K562 (cell line): ENCODE results near the gene NTM.

Experiments used
- ELF4 ChIP-seq: fragments of 450-650 bp; formaldehyde crosslinking; IDR thresholded peaks from 2 replicates; pipeline ENCODE4 v1.4.0; 2022; ENCODE audit warnings: missing genetic modification characterization
- HNRNPH1 ChIP-seq: fragments of 200-400 bp; formaldehyde crosslinking; optimal IDR thresholded peaks from 2 replicates; pipeline ENCODE3; 2017; ENCODE audit warnings: low read depth, mild to moderate bottlenecking, low read length, moderate library complexity
- IRF2 ChIP-seq: sonication (generic); formaldehyde crosslinking; IDR thresholded peaks from 2 replicates; pipeline ENCODE4 v1.8.1; 2022; ENCODE audit warnings: mild to moderate bottlenecking, missing genetic modification reagents
- L3MBTL2 ChIP-seq: fragments of 450-650 bp; IDR thresholded peaks from 2 replicates; pipeline ENCODE4 v1.6.1; 2016; ENCODE audit warnings: mild to moderate bottlenecking, moderate library complexity
- MTA3 ChIP-seq: fragments of 450-650 bp; formaldehyde crosslinking; IDR thresholded peaks from 2 replicates; pipeline ENCODE4 v1.6.1; 2017; ENCODE audit warnings: mild to moderate bottlenecking, borderline replicate concordance
- MXI1 ChIP-seq: IDR thresholded peaks from 2 replicates; pipeline ENCODE4 v1.6.1; 2011; ENCODE audit warnings: low read depth, mild to moderate bottlenecking, improper control_type of control experiment, low read length
- SRSF1 ChIP-seq: fragments of 200-400 bp; formaldehyde crosslinking; IDR thresholded peaks from 2 replicates; pipeline ENCODE4 v1.6.1; 2017; ENCODE audit warnings: mild to moderate bottlenecking, low read depth, low read length, moderate library complexity
- TCF7 ChIP-seq: sonication (generic); IDR thresholded peaks from 2 replicates; pipeline ENCODE4 v1.6.1; 2016; ENCODE audit warnings: antibody characterized with exemption, borderline replicate concordance
- YY1 ChIP-seq, 3 experiments: IDR thresholded peaks; 2 replicates each; pipeline ENCODE4 v1.6.1; 2011; ENCODE audit warnings: low read length in 2 of 3, mild to moderate bottlenecking in 2 of 3, moderate library complexity in 2 of 3, borderline replicate concordance in 1 of 3, control low read depth in 1 of 3, low read depth in 1 of 3; ENCODE audit not compliant: insufficient read depth in 3 of 3, insufficient replicate concordance in 2 of 3, control insufficient read depth in 1 of 3, insufficient read length in 1 of 3; ENCODE audit errors: extremely low read depth in 1 of 3
- TF ChIP-seq, protein P1 (sequence below), 3 experiments: IDR thresholded peaks in 2 of 3; conservative IDR thresholded peaks in 1 of 3; 2 replicates each; pipeline ENCODE4 v1.5.1; 2011 to 2012; ENCODE audit warnings: low read length in 3 of 3, mild to moderate bottlenecking in 3 of 3, control low read depth in 2 of 3, improper control_type of control experiment in 1 of 3, inconsistent platforms in 1 of 3, low read depth in 1 of 3, mixed read lengths in 1 of 3, moderate library complexity in 1 of 3; ENCODE audit not compliant: insufficient read depth in 2 of 3
- TF ChIP-seq, protein P2 (sequence below): fragments of 250-450 bp; sonication (Bioruptor Pico); IDR thresholded peaks from 2 replicates; pipeline ENCODE4 v1.8.0; 2021; ENCODE audit warnings: moderate library complexity, mild to moderate bottlenecking, inconsistent platforms
- TF ChIP-seq, protein P3 (sequence below): sonication (generic); formaldehyde crosslinking; IDR thresholded peaks from 2 replicates; pipeline ENCODE4 v1.8.1; 2022; ENCODE audit warnings: missing genetic modification reagents
- TF ChIP-seq, protein P4 (sequence below): sonication (generic); formaldehyde crosslinking; IDR thresholded peaks from 2 replicates; pipeline ENCODE4 v1.8.1; 2023; ENCODE audit warnings: mild to moderate bottlenecking, missing genetic modification reagents

DNA sequence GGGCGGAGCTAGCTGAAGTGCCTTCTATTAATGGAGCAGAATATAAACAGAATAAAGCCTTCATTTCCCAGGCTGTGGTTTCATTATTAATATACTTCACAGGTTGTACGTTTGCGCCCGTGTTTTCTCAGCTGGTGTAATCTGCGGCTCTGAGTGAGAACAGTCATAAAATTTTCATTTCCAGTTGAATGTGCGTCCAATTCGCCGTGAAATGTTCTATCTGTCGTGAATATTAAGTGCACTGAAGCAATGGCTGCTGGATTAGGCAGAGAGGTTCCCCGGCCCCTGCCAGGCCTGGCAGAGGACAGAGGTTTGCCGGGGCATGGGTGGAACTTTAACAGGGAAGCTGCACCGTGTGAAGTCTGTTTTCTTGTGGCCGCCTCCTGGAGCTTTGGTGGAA is 874.4 kb downstream of the NTM start:
- TF ChIP-seq TCF7 (no peak), SRSF1 (no peak), HNRNPH1 (no peak), IRF2 (CRISPR knock-in tag) (no peak), MXI1 (no peak), YY1 (IDR thresholded peaks at IDR 0.05; ENCODE audit: borderline replicate concordance in 1 of 3, control insufficient read depth in 1 of 3, extremely low read depth in 1 of 3, insufficient read depth in 3 of 3, insufficient read length in 1 of 3, insufficient replicate concordance in 2 of 3, low read depth in 1 of 3, low read length in 2 of 3) (no peak), L3MBTL2 (no peak), MTA3 (no peak), ELF4 (no peak)
- TF ChIP-seq, protein P1, sequence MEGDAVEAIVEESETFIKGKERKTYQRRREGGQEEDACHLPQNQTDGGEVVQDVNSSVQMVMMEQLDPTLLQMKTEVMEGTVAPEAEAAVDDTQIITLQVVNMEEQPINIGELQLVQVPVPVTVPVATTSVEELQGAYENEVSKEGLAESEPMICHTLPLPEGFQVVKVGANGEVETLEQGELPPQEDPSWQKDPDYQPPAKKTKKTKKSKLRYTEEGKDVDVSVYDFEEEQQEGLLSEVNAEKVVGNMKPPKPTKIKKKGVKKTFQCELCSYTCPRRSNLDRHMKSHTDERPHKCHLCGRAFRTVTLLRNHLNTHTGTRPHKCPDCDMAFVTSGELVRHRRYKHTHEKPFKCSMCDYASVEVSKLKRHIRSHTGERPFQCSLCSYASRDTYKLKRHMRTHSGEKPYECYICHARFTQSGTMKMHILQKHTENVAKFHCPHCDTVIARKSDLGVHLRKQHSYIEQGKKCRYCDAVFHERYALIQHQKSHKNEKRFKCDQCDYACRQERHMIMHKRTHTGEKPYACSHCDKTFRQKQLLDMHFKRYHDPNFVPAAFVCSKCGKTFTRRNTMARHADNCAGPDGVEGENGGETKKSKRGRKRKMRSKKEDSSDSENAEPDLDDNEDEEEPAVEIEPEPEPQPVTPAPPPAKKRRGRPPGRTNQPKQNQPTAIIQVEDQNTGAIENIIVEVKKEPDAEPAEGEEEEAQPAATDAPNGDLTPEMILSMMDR (IDR thresholded peaks at IDR 0.05 in 2 of 3, conservative IDR thresholded peaks at IDR 0.05 in 1 of 3; ENCODE audit: insufficient read depth in 2 of 3, low read depth in 1 of 3, low read length in 3 of 3): no peak
- TF ChIP-seq, protein P2, sequence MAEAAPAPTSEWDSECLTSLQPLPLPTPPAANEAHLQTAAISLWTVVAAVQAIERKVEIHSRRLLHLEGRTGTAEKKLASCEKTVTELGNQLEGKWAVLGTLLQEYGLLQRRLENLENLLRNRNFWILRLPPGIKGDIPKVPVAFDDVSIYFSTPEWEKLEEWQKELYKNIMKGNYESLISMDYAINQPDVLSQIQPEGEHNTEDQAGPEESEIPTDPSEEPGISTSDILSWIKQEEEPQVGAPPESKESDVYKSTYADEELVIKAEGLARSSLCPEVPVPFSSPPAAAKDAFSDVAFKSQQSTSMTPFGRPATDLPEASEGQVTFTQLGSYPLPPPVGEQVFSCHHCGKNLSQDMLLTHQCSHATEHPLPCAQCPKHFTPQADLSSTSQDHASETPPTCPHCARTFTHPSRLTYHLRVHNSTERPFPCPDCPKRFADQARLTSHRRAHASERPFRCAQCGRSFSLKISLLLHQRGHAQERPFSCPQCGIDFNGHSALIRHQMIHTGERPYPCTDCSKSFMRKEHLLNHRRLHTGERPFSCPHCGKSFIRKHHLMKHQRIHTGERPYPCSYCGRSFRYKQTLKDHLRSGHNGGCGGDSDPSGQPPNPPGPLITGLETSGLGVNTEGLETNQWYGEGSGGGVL (CRISPR knock-in tag): no peak
- TF ChIP-seq, protein P3, sequence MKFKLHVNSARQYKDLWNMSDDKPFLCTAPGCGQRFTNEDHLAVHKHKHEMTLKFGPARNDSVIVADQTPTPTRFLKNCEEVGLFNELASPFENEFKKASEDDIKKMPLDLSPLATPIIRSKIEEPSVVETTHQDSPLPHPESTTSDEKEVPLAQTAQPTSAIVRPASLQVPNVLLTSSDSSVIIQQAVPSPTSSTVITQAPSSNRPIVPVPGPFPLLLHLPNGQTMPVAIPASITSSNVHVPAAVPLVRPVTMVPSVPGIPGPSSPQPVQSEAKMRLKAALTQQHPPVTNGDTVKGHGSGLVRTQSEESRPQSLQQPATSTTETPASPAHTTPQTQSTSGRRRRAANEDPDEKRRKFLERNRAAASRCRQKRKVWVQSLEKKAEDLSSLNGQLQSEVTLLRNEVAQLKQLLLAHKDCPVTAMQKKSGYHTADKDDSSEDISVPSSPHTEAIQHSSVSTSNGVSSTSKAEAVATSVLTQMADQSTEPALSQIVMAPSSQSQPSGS: no peak
- TF ChIP-seq, protein P4, sequence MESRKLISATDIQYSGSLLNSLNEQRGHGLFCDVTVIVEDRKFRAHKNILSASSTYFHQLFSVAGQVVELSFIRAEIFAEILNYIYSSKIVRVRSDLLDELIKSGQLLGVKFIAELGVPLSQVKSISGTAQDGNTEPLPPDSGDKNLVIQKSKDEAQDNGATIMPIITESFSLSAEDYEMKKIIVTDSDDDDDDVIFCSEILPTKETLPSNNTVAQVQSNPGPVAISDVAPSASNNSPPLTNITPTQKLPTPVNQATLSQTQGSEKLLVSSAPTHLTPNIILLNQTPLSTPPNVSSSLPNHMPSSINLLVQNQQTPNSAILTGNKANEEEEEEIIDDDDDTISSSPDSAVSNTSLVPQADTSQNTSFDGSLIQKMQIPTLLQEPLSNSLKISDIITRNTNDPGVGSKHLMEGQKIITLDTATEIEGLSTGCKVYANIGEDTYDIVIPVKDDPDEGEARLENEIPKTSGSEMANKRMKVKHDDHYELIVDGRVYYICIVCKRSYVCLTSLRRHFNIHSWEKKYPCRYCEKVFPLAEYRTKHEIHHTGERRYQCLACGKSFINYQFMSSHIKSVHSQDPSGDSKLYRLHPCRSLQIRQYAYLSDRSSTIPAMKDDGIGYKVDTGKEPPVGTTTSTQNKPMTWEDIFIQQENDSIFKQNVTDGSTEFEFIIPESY (CRISPR knock-in tag): no peak
